Adipose tissue (tissue), 3 donors: Measurements from ENCODE around the gene SLX9. TPM values are rescaled to one million over a fixed set of nuclear protein-coding genes. Genes with fewer than 3 reads are reported as not detected.
"Not testable (repeated sequence)": the region's sequence is repeated elsewhere in the genome, so short reads cannot be mapped to it uniquely, and the experiment has no call there.

Source experiments
- H3K27ac ChIP-seq: one replicate; pipeline ENCODE4 v1.5.1; 2013; ENCODE audit warnings: low read depth, low read length
- WGBS, 3 donors: extraction: QIAGEN DNeasy Blood & Tissue Kit; methylation state at CpG; one replicate each; pipeline ENCODE4 v1.1.7; 2013; 5-methylcytosine and 5-hydroxymethylcytosine counted together
- polyA plus RNA-seq, 3 donors: library from polyadenylated mRNA; stranded (reverse); fragments of 200-250 nt; gene quantifications; one replicate each; pipeline ENCODE4 v1.2.3, GENCODE V29; 2013
- donor health status: healthy with polysubstance abuse.
- donor health status: Bipolar disorder and iron deficiency.
- donor health status: healthy.

The SLX9 gene
- polyA plus RNA-seq, 3 donors: 14.1 to 43.6 (median 24.6) TPM

DNA sequence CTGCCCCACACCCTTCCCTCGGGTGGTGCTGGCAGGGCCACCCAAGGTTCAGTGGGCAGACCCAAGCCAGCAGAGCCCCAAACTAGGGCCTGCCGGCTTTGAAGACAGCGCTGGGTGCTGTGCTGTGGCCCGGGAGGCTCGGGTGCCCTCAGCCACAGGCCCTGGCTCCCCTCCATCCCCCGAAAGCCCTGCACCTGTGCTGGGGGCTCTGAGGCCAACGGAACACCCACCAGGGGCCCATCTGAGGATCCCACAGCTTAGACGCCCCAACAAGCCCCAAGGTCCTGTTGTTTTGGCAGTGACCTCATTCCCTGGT is 27.7 kb upstream of the SLX9 start:
- whole genome bisulfite sequencing, 3 donors: 48 to 71% (median 65%) methylated on average over 8 of the region's 8 CpGs
- H3K27ac ChIP-seq: no peak overlapping the region

DNA sequence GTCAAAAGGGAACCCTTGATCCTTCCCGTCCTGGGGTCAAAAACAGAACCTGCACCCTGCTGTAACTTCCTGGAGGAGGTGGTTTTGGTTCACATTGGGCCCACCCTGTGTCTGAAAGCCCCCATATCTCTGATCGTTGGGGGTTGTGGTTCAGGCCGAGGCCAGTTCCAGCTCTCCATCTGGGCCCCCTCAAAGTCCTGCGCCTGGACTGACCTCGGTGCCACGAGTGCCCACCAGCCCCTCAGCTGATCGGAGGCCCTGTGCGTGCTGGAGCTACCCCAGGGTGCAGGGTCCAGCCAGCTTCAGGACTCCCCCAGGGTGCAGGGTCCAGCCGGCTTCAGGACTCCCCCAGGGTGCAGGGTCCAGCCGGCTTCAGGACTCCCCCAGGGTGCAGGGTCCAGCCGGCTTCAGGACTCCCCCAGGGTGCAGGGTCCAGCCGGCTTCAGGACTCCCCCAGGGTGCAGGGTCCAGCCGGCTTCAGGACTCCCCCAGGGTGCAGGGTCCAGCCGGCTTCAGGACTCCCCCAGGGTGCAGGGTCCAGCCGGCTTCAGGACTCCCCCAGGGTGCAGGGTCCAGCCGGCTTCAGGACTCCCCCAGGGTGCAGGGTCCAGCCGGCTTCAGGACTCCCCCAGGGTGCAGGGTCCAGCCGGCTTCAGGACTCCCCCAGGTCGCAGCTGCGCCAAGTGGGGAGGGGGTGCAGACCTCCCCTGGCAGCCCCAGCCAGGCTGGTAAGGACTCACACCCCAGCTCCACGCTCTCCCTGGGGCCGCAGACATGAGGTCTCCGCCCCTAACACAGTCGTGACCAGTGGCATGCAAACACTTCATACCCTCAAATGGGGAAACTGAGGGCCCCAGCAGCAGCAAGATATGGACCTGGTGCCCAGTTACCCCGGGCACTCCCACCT is 27.1 kb upstream of the SLX9 start:
- WGBS, 3 donors: 67 to 75% (median 74%) methylated on average over 17 to 18 of the region's 25 CpGs
- H3K27ac ChIP-seq: not testable (repeated sequence)

DNA sequence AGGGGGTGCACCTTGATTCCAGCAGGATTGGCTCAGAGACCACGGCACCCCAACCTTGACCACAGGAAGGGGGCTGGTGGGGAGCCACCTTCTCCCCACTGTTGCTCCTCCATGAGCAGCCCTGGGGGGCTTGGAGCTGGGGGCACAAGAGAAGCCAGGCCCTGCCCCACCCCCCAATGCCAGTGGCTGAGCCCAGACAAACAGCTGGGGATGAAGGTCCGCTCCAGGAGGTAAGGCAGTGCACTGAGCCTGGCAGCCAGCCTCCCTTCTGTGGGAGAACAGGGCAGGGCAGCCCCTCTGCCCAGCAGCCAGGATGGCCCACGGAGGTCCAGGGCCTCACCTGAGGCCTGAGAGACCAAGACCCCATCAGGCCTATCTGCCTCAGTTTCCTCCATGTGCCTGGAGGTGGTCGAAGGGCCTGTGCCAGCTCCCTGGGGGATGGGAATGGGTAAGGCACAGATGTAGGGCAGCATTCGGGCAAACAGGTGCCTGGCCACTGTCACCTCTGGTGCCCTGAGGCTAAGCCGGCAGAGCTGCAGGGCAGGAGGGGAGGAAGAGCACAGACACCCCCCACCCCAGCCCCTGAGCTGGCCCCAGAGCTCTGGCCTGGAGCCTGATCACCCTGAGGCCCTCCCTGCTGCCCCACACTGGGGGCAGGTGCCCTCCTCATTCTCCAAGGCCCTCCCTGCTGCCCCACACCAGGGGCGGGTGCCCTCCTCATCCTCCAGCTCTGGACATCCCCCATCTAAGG is 26.2 kb upstream of the SLX9 start:
- 61 to 87% (median 61%) methylated on average over 7 of the region's 7 CpGs for WGBS, 3 donors
- peak overlapping the region; percentile 15 for H3K27ac ChIP-seq

DNA sequence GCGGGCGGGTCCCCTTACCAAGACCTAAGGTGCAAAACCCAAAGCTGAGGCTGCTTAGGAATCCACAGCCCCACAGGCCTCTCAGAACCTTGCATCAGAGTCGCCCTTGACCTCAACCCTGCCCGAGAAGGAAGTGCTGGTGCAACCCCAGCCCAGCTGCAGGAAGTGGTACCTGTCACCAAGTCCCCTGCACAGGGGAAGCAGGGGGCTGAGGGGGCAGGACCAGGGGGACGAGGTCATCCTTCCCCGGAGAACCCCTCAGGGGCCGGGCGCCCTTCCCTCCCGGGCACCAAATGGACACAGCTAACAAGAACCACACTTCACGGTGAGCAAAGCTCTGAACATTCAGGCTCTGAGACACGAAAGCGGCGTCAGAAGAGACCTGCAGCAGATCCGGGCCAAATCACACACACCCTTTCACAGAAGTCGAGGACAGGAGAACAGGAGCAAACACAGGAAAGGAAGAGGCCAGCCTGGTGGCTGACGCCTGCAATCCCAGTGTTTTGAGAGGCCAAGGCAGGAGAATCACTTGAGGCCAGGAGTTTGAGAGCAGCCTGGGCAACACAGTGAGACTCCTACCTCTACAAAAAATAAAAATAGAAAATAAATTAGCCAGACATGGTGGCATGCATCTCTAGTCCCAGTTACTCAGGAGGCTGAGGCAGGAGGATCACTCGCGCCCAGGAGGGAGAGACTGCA is 25.5 kb upstream of the SLX9 start:
- WGBS, 3 donors: 54 to 82% (median 63%) methylated on average over 18 of the region's 18 CpGs
- H3K27ac ChIP-seq: no peak overlapping the region

DNA sequence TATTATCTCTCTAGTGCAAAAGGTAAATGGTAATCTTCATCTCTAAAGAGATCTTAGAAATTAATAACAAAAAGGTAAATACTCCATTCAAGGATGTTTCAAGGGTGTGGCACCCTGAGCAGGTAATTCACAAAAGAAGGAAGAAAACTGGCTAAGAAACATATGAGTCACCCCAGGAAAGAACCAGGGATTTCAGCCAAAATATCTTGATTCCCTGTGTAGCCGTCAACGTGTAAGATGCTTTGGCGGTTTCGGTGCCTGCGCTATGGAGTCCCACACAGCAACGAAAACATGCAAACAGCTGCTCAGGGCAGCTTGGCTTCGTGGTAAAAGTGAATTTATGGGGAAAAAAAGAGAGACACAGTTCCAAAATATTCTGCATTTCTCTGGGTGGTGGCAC is 22.9 kb upstream of the SLX9 start:
- H3K27ac ChIP-seq: no peak overlapping the region
- WGBS, 3 donors: 57 to 66% (median 58%) methylated on average over 7 of the region's 7 CpGs

DNA sequence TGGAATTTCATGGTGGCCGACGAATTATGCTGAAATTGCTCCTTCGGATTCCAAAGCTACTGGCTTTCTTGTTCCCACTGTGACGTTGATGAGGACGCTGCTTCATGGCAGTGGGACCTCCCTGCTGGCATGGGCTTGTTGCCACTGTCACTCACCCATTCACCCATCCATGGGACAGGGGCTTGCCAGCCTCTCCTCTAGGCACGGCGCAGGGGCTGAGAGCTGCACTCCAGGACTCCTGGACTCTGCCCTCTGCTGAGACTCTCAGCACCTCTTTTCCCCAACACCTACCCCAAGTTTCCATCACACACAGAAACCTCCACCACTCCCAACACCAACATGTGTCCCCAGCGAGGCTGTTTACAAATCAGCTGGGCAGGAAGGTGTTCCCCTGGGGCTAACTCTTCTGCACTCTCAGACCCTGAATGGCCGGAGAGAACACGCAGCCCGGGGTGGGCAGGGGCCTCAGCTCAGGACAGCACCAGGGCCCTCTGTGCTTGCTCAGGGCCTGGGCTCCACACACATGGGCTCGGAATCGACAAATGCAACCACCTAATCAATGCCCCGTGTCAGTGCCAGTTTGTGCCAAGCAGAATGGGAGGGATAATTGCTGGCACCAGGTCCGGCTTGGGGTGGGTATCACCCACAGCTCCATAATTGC is 22.3 kb upstream of the SLX9 start:
- H3K27ac ChIP-seq: no peak overlapping the region

DNA sequence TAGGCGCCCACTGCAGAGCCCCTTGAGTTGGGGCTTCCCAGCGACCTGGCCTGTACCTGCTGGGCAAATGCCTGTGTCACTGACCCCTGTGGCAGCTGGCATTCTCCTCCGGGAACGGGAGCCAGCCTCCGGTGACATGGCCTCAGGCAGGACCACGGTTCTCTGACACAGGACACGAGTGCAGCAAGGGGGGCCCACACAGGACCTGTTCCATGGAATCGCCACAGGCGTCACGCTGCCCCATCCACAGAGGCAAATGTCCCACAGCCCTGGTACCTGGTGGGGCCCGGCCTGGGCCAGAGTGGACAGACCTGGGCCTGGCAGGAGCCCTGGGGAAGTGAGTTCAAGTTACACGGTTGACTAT is 21.7 kb upstream of the SLX9 start:
- 77 to 88% (median 78%) methylated on average over 12 of the region's 12 CpGs for WGBS, 3 donors
- no peak overlapping the region for H3K27ac ChIP-seq

More for the DNA sequence above, 22.3 kb upstream of the SLX9 start:
- 77 to 89% (median 88%) methylated on average over 15 of the region's 15 CpGs for WGBS, 3 donors

DNA sequence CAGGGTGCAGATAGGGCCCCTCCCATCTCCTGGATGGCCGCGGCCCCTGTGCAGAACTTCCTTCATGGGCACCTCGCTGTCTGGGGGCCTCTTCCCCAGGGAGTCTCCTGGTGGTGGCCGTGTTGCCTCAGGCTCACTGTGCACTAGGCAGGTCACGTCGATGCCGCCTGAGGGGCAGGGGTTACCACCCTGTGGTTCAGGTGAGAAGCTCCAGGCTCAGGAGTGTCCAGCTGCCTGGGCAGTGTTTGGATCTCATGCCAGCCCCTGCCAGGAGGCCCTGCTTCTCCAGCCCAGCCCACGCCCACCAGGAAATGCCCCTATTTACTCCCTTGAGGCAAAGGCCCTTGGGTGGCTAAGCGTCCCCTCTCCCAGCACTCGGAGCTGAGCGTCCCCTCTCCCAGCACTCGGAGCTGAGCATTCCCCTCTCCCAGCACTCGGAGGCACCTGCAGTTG is 21.2 kb upstream of the SLX9 start:
- 47 to 71% (median 54%) methylated on average over 12 to 13 of the region's 13 CpGs for WGBS, 3 donors
- H3K27ac ChIP-seq: no peak overlapping the region

DNA sequence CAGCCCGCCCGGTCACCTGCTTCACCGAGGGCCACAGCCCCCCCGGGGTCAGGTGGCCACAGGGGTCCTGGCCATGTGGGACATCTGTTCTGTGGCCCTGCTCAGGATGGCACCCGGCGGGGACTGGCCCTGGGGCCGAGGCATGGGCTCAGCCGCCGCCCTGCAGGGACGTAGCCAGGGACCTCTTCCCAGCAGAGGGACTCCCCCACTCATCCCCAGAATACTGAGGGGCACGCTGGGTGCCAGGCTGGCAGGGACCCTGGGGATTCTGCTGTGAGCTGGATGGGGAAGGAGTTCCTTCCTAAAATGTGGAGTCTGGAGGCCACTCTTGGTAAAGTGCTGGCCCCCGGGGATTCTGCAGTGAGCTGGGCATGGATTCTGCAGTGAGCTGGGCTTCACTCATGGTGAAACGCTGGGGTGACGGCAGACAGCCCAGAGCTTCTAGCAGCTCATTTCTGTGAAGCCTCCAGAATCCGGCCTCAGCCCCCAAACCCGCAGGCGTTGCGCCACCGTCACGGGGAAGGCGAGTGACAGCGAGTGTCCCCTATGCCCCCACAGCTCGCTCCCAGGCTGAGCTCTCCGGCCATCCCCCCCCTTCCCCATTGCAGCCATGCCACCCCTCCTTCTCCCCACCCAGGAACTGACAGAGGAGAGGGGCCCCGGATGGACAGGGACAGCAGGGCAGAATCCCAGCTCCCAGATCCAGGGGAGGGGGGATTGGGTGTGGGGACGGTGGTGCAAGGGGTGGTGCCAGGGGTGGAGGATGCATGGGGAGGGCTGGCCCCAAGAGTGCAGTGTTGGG is 20.5 kb upstream of the SLX9 start:
- 34 to 63% (median 39%) methylated on average over 22 of the region's 26 CpGs for WGBS, 3 donors
- H3K27ac ChIP-seq: no peak overlapping the region

DNA sequence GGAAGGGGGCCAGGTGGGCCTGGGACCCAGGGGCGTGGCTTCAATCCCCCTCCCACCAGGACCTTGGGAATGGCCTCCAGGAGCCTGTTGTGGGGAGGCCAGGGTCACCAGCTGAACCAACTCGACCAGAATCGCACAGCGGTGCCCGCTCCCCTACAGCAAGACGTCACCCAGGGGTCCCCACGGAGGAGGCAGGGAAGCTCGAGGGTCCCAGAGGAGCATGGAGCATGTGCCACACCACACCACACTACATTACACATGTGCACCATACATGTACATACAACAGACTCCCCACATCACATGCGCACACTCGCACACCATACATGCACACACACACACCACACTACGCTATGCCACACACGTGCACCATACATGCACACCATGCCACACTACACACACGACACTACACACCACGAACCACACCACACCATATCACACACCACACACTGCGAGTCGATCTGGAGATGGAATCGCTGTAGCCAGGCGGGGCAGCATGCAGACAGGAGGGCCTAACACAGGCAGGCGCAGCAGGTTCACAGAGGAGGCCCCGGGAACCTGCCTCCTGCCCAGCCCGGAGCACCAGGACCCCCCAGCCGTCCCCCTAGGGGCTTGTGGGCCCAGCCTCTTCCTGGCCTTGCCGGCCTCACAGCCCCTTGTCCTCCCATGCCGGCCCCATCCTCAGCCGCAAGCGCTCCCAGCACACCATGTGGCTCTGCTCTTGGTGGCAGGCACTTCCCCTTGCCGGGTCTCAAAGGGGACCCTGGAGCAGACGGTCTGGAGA is 19.7 kb upstream of the SLX9 start:
- WGBS, 3 donors: 48 to 57% (median 54%) methylated on average over 28 of the region's 28 CpGs
- H3K27ac ChIP-seq: peak overlapping the region; percentile 79

DNA sequence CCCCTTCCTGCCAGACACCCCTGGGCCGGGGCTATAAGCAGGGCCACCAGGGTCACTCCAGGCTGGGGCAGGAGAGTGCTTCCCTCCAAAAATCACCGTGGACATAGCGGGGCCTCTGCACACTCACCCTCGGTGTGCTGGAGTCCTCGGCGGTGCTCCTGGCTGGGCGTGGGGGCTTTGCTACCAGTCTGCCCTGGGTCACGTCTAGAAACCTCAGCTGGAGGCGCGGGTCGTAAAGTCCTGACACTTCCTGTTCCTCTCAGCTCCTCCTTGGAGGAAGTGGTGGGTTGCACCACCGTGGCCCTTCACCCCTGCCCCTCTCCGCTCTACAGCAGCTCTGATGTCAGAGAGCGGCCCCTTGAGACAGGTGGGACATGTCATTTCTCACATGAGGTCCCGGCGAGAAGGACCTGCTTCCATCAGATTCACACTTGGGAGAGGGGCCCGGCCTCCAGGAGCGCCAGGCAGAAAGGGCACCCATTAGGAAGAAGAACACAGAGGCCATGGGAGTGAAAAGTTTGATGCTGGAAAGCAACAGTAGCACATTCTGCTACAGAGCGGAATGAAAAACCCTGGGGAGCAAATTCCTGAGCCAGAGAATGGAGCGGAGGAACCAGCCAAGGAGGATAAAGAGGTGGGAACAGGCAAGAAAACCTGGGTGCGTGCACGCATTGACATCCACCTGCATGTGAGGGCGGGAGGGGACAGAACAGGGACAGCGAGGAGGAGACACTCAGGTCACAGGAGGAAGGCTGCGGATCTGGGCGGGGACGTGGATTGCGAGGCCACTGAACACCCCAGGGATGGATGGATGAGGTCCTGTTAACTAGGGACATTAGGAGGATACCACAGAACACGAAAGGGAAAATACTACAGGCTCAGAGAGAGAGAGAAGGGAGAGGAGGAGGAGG is 18.9 kb upstream of the SLX9 start, which contains the start of gene ITGB2:
TSS of gene ITGB2 (minus strand) at position 206 of the 911 bp plus-strand sequence. CDS start 10,117 bp downstream, outside the sequence.
- peak within 1 kb of the TSS; percentile 79 for H3K27ac ChIP-seq
- whole genome bisulfite sequencing, 3 donors: 37 to 58% (median 48%) methylated on average over 27 to 29 of the region's 29 CpGs

DNA sequence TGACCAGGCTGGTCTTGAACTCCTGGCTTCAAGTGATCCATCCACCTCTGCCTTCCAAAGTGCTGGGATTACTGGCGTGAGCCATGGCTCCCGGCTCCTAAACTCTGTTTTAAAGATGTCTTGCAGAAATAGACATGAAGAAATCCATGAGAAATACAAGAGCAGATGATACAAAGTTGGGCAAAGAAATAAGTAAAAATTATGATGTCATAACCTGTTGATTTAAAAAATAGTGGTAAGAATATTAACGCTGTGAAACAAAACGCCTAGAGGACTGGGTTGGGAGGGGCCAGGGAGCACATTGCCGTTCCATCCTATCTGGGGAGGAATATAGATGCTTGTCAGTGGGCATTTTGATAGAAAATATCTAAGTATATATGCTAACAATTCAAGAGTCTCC is 17.9 kb upstream of the SLX9 start:
- no peak overlapping the region for H3K27ac ChIP-seq
- 67 to 77% (median 70%) methylated on average over 5 of the region's 5 CpGs for WGBS, 3 donors

DNA sequence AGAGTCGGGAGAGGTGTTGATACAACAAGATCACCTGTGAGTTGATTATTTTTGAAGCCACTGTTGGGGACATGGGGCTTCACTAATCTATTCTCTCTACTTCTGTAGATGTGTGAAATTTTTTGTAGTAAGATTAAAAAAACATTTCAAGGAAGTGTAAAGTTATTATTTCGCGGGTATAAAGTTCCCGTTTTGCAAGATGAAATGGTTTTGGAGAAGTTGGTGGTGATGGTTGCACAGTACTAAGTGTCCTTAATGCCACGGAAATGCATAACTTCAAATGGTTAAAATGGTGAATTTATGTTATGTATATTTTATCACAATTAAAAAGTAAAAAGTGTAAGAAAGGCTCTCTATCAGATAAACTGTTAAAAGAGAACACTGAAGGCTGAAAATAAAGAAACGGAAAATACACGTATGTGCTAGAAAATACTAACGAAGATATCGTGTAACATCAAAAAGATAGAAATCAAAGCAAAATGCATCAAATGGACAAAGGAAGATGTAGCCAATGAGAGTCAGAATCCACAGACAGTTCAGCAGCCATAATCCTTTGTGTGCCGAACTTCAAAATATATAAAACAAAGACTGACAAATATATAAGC is 16.2 kb upstream of the SLX9 start:
- WGBS, 3 donors: 64 to 76% (median 75%) methylated on average over 10 of the region's 10 CpGs
- H3K27ac ChIP-seq: no peak overlapping the region

DNA sequence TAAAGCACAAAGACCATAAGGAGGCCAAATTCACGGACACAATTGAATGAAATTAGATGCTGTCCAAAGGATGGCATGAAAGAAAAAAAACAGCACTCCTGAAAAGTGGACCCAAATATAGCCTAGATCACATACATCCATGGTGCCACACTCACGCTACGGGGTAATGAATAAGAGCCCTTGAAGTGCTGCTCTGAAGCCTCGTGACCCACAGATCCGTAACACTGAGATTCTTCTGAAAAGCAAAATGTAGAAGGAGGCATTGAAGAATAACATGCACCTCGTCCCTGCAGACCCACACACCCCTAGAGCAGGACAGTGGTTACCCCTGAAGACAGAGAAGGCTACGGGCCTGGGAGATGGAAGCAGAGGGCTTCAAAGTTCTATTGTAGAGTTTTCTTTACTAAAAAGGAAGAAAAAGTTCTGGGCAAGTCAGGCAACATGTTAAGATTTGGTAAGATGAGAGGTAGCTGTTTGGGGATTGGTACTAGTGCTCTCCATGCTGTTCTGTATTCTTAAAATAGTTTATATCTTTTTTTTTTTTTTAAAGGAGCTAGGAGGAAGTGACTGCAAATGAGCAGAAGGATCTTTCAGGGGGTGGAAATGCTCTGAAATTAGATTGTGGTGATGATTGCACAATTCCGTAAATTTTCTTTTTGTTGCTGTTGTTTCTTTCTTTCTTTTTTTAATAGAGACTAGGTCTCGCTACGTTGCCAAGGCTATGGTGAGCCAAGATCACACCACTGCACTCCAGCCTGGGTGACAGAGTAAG is 15.0 kb upstream of the SLX9 start:
- 49 to 61% (median 50%) methylated on average over 10 of the region's 10 CpGs for WGBS, 3 donors
- no peak overlapping the region for H3K27ac ChIP-seq

DNA sequence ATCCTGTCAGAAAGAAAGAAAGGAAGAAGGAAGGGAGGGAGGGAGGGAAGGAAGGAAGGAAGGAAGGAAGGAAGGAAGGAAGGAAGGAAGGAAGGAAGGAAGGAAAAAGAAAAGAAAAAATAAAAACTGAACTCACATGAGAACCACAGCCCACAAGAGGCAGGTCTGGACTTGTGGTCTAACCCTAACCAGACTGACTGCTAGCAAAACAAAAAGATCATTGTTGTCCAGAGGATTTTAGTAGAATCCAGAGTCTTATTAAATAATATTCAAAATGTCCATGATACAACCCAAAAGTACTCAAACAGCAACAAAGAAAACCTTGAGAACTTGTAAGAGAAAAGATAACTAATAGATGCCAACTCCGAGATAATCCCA is 14.5 kb upstream of the SLX9 start:
- no peak overlapping the region for H3K27ac ChIP-seq
- 63 to 90% (median 85%) methylated on average over 1 of the region's 1 CpG for WGBS, 3 donors
